ENCODE data around the gene KCNJ5.

The KCNJ5 gene

DNA sequence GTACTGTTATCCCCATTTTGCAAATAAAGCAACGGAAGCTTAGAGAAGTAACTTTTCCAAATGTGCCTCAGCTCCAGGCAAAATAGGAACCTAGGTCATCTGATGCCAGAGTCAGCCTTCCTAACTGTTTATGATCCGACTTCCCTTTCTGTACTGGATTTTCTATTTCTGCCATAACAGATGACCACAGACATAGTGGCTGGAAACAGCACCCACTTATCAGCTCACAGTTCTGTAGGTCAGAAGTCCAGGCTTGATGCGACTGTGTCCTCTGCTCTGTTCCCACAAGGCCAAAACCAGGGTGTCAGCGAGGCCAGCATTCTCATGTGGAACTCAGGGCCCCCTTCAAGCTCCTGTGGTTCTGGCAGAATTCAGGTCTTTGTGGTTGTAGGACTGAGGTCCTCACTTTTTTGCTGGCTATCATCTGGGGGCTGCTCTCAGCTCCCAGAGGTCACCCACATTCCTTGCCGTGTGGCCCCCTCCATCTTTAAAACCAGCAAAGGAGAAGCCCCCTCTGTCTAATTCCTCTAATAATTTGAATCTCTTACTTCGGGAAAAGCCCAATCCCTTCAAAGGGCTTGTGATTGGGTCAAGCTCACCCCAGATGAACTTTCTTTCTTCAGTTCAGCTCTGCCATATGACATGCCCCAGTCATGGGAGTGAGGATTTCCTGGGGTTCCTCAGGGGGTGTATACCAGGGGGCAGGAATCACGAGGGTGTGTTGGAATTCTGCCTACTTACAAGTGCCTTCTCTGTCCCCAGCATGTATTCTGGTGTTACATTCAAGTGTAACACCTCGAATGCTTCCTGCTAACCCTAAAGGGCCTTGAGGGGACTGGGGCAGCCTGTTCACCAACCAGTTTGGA, 15.3 kb downstream of the KCNJ5 start:
- no peak for DNase-seq
- TF ChIP-seq GATA1 (IDR thresholded peaks at IDR 0.05; ENCODE audit: low read depth, low read length): no peak
- TF ChIP-seq POLR2A (IDR thresholded peaks at IDR 0.05; ENCODE audit: low read length): no peak

DNA sequence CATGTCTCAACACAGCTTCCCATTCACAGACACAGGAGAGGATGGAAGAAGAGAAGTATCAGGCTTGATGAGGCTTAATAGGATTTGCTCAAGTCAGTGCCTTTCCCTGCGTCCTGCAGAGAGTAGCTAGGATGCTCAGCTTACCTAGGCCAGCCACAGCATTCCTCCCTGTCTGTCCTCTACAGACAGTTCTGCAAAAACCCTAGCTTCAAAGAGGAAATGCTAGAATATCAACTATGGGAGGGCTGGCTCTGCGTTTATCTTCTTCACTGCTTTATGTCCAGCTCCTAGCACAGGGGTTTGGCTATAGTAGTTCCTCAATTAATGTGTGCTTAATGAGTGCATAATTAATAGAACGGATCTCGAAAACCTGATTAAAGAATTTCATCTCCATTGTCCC, 16.4 kb downstream of the KCNJ5 start:
- TF ChIP-seq POLR2A (IDR thresholded peaks at IDR 0.05; ENCODE audit: low read length) (no peak), GATA1 (IDR thresholded peaks at IDR 0.05; ENCODE audit: low read depth, low read length) (no peak)
- DNase-seq: no peak

- no peak for DNase-seq
- TF ChIP-seq GATA1 (IDR thresholded peaks at IDR 0.05; ENCODE audit: low read depth, low read length) (no peak), POLR2A (IDR thresholded peaks at IDR 0.05; ENCODE audit: low read length) (no peak)
Observed at GRCh38 chr11:128908391-128909246, 17.5 kb downstream of the KCNJ5 start.

GRCh38 chr11:128909438-128910125, 18.4 kb downstream of the KCNJ5 start:
- TF ChIP-seq GATA1 (IDR thresholded peaks at IDR 0.05; ENCODE audit: low read depth, low read length): no peak
- no peak for TF ChIP-seq POLR2A (IDR thresholded peaks at IDR 0.05; ENCODE audit: low read length)
- no peak for DNase-seq

GRCh38 chr11:128910576-128910975, 19.4 kb downstream of the KCNJ5 start:
- DNase-seq: no peak
- TF ChIP-seq GATA1 (IDR thresholded peaks at IDR 0.05; ENCODE audit: low read depth, low read length) (no peak), POLR2A (IDR thresholded peaks at IDR 0.05; ENCODE audit: low read length) (no peak)

- no peak for DNase-seq
- TF ChIP-seq POLR2A (IDR thresholded peaks at IDR 0.05; ENCODE audit: low read length) (no peak), GATA1 (IDR thresholded peaks at IDR 0.05; ENCODE audit: low read depth, low read length) (no peak)
Observed at GRCh38 chr11:128911239-128911638, 20.1 kb downstream of the KCNJ5 start.

GRCh38 chr11:128911701-128912100, 20.5 kb downstream of the KCNJ5 start:
- DNase-seq: no peak
- no peak for TF ChIP-seq GATA1 (IDR thresholded peaks at IDR 0.05; ENCODE audit: low read depth, low read length)
- TF ChIP-seq POLR2A (IDR thresholded peaks at IDR 0.05; ENCODE audit: low read length): no peak

DNA sequence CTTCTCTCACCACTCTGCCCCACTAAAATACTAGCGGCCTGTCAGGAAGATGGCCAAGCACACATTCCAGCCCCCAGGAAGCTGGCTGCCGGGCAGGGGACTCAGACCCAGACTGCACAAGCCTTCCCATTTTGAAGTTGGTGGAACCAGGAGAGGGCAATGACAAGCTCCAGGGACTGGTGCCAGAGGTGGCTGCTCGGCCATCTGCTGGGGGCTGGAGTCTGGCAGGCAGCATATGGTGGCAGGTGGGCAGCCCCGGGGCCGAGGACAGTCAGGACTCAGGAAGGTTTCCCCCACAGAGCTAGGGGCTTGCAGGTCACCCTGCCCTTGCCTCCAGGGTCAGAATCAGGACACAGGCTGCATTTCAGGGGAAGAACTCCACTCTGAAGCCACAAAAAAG, 22.6 kb downstream of the KCNJ5 start:
- TF ChIP-seq GATA1 (IDR thresholded peaks at IDR 0.05; ENCODE audit: low read depth, low read length) (no peak), POLR2A (IDR thresholded peaks at IDR 0.05; ENCODE audit: low read length) (no peak)
- no peak for DNase-seq

- no peak for DNase-seq
- TF ChIP-seq GATA1 (IDR thresholded peaks at IDR 0.05; ENCODE audit: low read depth, low read length) (no peak), POLR2A (IDR thresholded peaks at IDR 0.05; ENCODE audit: low read length) (no peak)
Observed at GRCh38 chr11:128914216-128915148, 23.3 kb downstream of the KCNJ5 start.

DNA sequence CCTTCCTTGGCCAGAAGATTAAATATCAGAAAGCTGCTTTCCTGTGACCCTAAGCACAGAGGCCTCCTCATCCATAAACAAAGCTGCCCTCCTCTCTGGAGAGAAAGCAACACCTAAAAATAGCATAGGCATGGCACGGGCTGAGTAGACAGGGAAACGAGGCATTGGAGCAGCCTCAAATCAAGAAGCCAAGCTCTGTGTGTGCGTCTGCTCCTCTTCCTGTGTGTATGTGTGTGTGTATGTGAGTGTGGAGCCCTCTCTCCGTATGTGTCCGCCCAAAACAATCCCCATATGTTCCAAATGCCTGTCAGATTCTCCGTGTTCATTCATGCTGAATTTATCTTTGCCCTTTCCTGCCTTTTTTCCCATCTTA, 24.0 kb downstream of the KCNJ5 start:
- DNase-seq: no peak
- TF ChIP-seq POLR2A (IDR thresholded peaks at IDR 0.05; ENCODE audit: low read length) (no peak), GATA1 (IDR thresholded peaks at IDR 0.05; ENCODE audit: low read depth, low read length) (no peak)

- no peak for DNase-seq
- no peak for TF ChIP-seq GATA1 (IDR thresholded peaks at IDR 0.05; ENCODE audit: low read depth, low read length)
- TF ChIP-seq POLR2A (IDR thresholded peaks at IDR 0.05; ENCODE audit: low read length): no peak
Observed at GRCh38 chr11:128916037-128916572, 24.9 kb downstream of the KCNJ5 start.

GRCh38 chr11:128916681-128917080, 25.5 kb downstream of the KCNJ5 start:
- no peak for TF ChIP-seq POLR2A (IDR thresholded peaks at IDR 0.05; ENCODE audit: low read length)
- no peak for TF ChIP-seq GATA1 (IDR thresholded peaks at IDR 0.05; ENCODE audit: low read depth, low read length)
- no peak for DNase-seq
